HCT116 (cell line): ENCODE results near the gene CMIP. TPM values are rescaled to one million over a fixed set of nuclear protein-coding genes. Genes with fewer than 3 reads are reported as not detected.

ENCODE experiments used
- ATAC-seq: fragments of 200-7000 bp; cut with Tn5 transposase; 2 replicates; pipeline ENCODE4 v1.9.1; 2020; ENCODE audit warnings: mild to moderate bottlenecking, moderate library complexity
- BruUV-seq: library from RNA; stranded (reverse); fragments of 400-500 nt; replicated peaks from 2 replicates; lab custom pipeline; 2021; lab: Mats Ljungman, UMichigan
- CTCF ChIA-PET: fragments of 300-600 bp; sonication (Branson Sonifier 250); formaldehyde crosslinking; loops from one replicate; lab custom pipeline; 2021; ENCODE audit warnings: antibody characterized with exemption; lab: Charles Lee
- POLR2A ChIA-PET: fragments of 300-600, 350-600 bp; sonication (Branson Sonifier 250); formaldehyde crosslinking; loops from one replicate; lab custom pipeline; 2021; ENCODE audit warnings: antibody characterized with exemption; lab: Charles Lee
- RAD21 ChIA-PET, 2 experiments: fragments of 300-600 bp; sonication (Branson Sonifier 250); formaldehyde crosslinking; loops; one replicate each; lab custom pipeline; 2023; ENCODE audit warnings: low total read pairs in 2 of 2; ENCODE audit not compliant: uncharacterized antibody in 2 of 2, unreplicated experiment in 2 of 2, low non-redundant PET in 1 of 2; lab: Charles Lee
- DNase-seq: peaks from one replicate; pipeline ENCODE4 v3.0.0-alpha.2; 2010; ENCODE audit warnings: low read depth, low spot score
- H2AFZ ChIP-seq: fragments of 200-600 bp; shearing (Covaris generic), sonication (generic); 2 replicates; pipeline ENCODE4 v1.6.1; 2017; ENCODE audit warnings: low read depth, mixed run types, mixed read lengths, antibody characterized with exemption, low read length; ENCODE audit not compliant: poor library complexity, severe bottlenecking
- H3K27ac ChIP-seq: 2 replicates; pipeline ENCODE4 v1.5.1; 2012; ENCODE audit warnings: low read depth, low read length
- H3K27me3 ChIP-seq: fragments of 200-600 bp; sonication (generic); 2 replicates; pipeline ENCODE4 v1.6.1; 2016; ENCODE audit warnings: mixed run types, low read length, mixed read lengths; ENCODE audit not compliant: insufficient read depth
- H3K36me3 ChIP-seq, 2 experiments: fragments of 200-500 bp in 1 of 2; fragments of 200-600 bp in 1 of 2; sonication (Bioruptor generic) in 1 of 2; sonication (generic) in 1 of 2; 2 replicates each; pipeline versions ENCODE4 v1.5.1 to v1.6.1; 2014 to 2016; ENCODE audit warnings: low read length in 2 of 2, inconsistent platforms in 1 of 2, mixed read lengths in 1 of 2, mixed run types in 1 of 2; ENCODE audit not compliant: insufficient read depth in 2 of 2, control insufficient read depth in 1 of 2
- H3K4me1 ChIP-seq, 2 experiments: fragments of 200-600 bp in 1 of 2; sonication (generic) in 1 of 2; 2 replicates each; pipeline versions ENCODE4 v1.5.1 to v1.6.1; 2012 to 2017; ENCODE audit warnings: low read length in 2 of 2, inconsistent platforms in 1 of 2, mild to moderate bottlenecking in 1 of 2, mixed read lengths in 1 of 2, mixed run types in 1 of 2, moderate library complexity in 1 of 2; ENCODE audit not compliant: insufficient read depth in 2 of 2, control insufficient read depth in 1 of 2
- H3K4me2 ChIP-seq: fragments of 200-600 bp; sonication (generic); 2 replicates; pipeline ENCODE4 v1.6.1; 2017; ENCODE audit warnings: mixed run types, low read length, mixed read lengths
- H3K4me3 ChIP-seq, 2 experiments: fragments of 200-600 bp in 1 of 2; sonication (generic) in 1 of 2; replicated peaks in 1 of 2; 2 replicates each; pipeline ENCODE4 v1.5.1; 2011 to 2016; ENCODE audit warnings: low read length in 2 of 2, control low read depth in 1 of 2, low read depth in 1 of 2, mild to moderate bottlenecking in 1 of 2, mixed read lengths in 1 of 2, mixed run types in 1 of 2
- H3K79me2 ChIP-seq: fragments of 200-600 bp; sonication (generic); 2 replicates; pipeline ENCODE4 v1.6.1; 2017; ENCODE audit warnings: mild to moderate bottlenecking, mixed run types, low read length, moderate library complexity, mixed read lengths; ENCODE audit not compliant: insufficient read depth
- H3K9ac ChIP-seq: fragments of 200-600 bp; sonication (generic); 2 replicates; pipeline ENCODE4 v1.6.1; 2016; ENCODE audit warnings: low read length, mixed read lengths
- H3K9me2 ChIP-seq: fragments of 200-600 bp; sonication (generic), shearing (Covaris generic); 2 replicates; pipeline ENCODE4 v1.6.1; 2017; ENCODE audit warnings: mixed run types, mild to moderate bottlenecking, moderate library complexity; ENCODE audit not compliant: insufficient read depth
- H3K9me3 ChIP-seq, 2 experiments: fragments of 200-500 bp in 1 of 2; fragments of 200-600 bp in 1 of 2; sonication (Bioruptor generic) in 1 of 2; sonication (generic) in 1 of 2; 2 replicates each; pipeline ENCODE4 v1.6.1; 2014 to 2017; ENCODE audit warnings: low read length in 2 of 2, mixed read lengths in 2 of 2, inconsistent platforms in 1 of 2, low read depth in 1 of 2, mild to moderate bottlenecking in 1 of 2, mixed run types in 1 of 2, moderate library complexity in 1 of 2; ENCODE audit not compliant: control insufficient read depth in 1 of 2, insufficient read depth in 1 of 2
- H4K20me1 ChIP-seq: fragments of 200-600 bp; sonication (generic), shearing (Covaris generic); 2 replicates; pipeline ENCODE4 v1.6.1; 2017; ENCODE audit warnings: mixed run types, mild to moderate bottlenecking, moderate library complexity; ENCODE audit not compliant: insufficient read depth
- CBX3 ChIP-seq: IDR thresholded peaks from 2 replicates; pipeline ENCODE4 v1.6.1; 2012; ENCODE audit warnings: low read depth
- CEBPB ChIP-seq: IDR thresholded peaks from 2 replicates; pipeline ENCODE4 v1.6.1; 2012; ENCODE audit warnings: low read depth
- EGR1 ChIP-seq: IDR thresholded peaks from 2 replicates; pipeline ENCODE4 v1.6.1; 2012; ENCODE audit warnings: low read depth
- ELF1 ChIP-seq: IDR thresholded peaks from 2 replicates; pipeline ENCODE4 v1.6.1; 2012; ENCODE audit warnings: low read depth, borderline replicate concordance
- EZH2 ChIP-seq: fragments of 200-600 bp; sonication (generic); IDR thresholded peaks from 2 replicates; pipeline ENCODE4 v1.6.1; 2017; ENCODE audit warnings: antibody characterized with exemption, mixed run types
- EZH2phosphoT487 ChIP-seq: fragments of 200-600 bp; IDR thresholded peaks from 2 replicates; pipeline ENCODE4 v1.6.1; 2018; ENCODE audit warnings: antibody characterized with exemption, borderline replicate concordance
- FOSL1 ChIP-seq: IDR thresholded peaks from 2 replicates; pipeline ENCODE4 v1.6.1; 2012; ENCODE audit warnings: low read depth
- POLR2A ChIP-seq: IDR thresholded peaks from 2 replicates; pipeline ENCODE4 v1.7.0; 2011; ENCODE audit warnings: borderline replicate concordance; ENCODE audit not compliant: insufficient read depth, insufficient read length; ENCODE audit errors: extremely low read depth
- RAD21 ChIP-seq: IDR thresholded peaks from 2 replicates; pipeline ENCODE4 v1.6.1; 2012; ENCODE audit warnings: low read depth, mild to moderate bottlenecking
- SIN3A ChIP-seq: IDR thresholded peaks from 2 replicates; pipeline ENCODE4 v1.6.1; 2012; ENCODE audit warnings: low read depth
- SP1 ChIP-seq: IDR thresholded peaks from 2 replicates; pipeline ENCODE4 v1.6.1; 2012; ENCODE audit warnings: low read depth
- SRF ChIP-seq: IDR thresholded peaks from 2 replicates; pipeline ENCODE4 v1.6.1; 2012; ENCODE audit warnings: low read depth
- ZFX ChIP-seq: fragments of 450-650 bp; IDR thresholded peaks from 2 replicates; pipeline ENCODE4 v1.6.1; 2017
- intact Hi-C: fragments of 100-400 bp; cut with micrococcal nuclease; formaldehyde crosslinking; loops from 2 replicates; pipeline ENCODE4 v1.10.0; 2022
- total RNA-seq: library from RNA; stranded (reverse); gene quantifications from one replicate; pipeline ENCODE4 v1.2.1, GENCODE V29; 2021; ENCODE audit not compliant: unreplicated experiment
- TF ChIP-seq, protein P1 (sequence below): IDR thresholded peaks from 2 replicates; pipeline ENCODE4 v1.6.1; 2012
- TF ChIP-seq, protein P2 (sequence below): IDR thresholded peaks from 2 replicates; pipeline ENCODE4 v1.6.1; 2011; ENCODE audit warnings: mild to moderate bottlenecking, low read length, moderate library complexity; ENCODE audit not compliant: insufficient replicate concordance; ENCODE audit errors: extremely low read depth
- TF ChIP-seq, protein P3 (sequence below), 3 experiments: fragments of 200-600 bp in 1 of 3; sonication (generic) in 1 of 3; IDR thresholded peaks in 2 of 3; conservative IDR thresholded peaks in 1 of 3; 2 replicates each; pipeline ENCODE4 v1.5.1; 2012 to 2017; ENCODE audit warnings: low read depth in 2 of 3, low read length in 2 of 3, antibody characterized with exemption in 1 of 3, borderline replicate concordance in 1 of 3, control low read depth in 1 of 3, mild to moderate bottlenecking in 1 of 3, mixed read lengths in 1 of 3, mixed run types in 1 of 3, moderate library complexity in 1 of 3; ENCODE audit not compliant: insufficient read depth in 1 of 3
- TF ChIP-seq, protein P4 (sequence below): IDR thresholded peaks from 2 replicates; pipeline ENCODE4 v1.6.1; 2012

The CMIP gene
- total RNA-seq, 1 experiment from 2014 or later, result 64.6 TPM

DNA sequence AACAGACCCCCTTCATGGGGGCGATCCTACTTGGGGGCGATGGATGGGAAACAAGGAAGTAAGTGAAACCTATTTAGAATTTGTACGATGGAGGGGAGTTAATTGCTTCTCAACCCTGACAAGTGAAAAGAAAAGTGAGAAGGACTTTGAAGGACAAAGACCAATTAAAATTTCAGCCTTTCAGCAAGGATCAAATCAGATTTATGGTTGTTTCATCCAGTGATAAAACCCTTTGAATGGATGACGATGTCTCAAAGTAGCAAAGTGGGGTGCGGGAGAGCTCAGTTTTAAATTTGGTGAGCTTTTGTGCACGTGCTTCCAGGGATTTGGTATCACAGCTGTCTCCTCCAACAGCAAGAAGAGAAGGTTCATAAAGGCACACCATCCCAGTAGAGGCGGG is 51.7 kb downstream of the CMIP start:
- no peak for ATAC-seq
- Histone ChIP-seq H3K79me2 (peaks cover 92% of the 10 kb centered on the region), H3K9me2 (no peaks in the 10 kb centered on the region), H3K4me3 (no peak overlapping the region), H3K27me3 (no peaks in the 10 kb centered on the region), H2AFZ (no peak overlapping the region), H3K36me3 (no peaks in the 10 kb centered on the region; a peak in 1 of 4 replicates), H3K4me1 (peaks cover 56 to 77% of the 10 kb centered on the region in 2 experiments), H3K9ac (no peak overlapping the region), H3K4me2 (no peak overlapping the region), H3K27ac (no peak overlapping the region), H3K9me3 (no peaks in the 10 kb centered on the region), H4K20me1 (no peaks in the 10 kb centered on the region)
- RAD21 ChIA-PET, result no interaction called here
- BruUV-seq, result no TSS peak
- intact Hi-C loops, result no loop called here
- POLR2A ChIA-PET, result no interaction called here
- no peak for DNase-seq
- TF ChIP-seq SP1 (no peak), CEBPB (no peak), POLR2A (no peak), EZH2phosphoT487 (no peak), EZH2 (no peak), SIN3A (no peak), ELF1 (no peak)
- TF ChIP-seq, protein P1, sequence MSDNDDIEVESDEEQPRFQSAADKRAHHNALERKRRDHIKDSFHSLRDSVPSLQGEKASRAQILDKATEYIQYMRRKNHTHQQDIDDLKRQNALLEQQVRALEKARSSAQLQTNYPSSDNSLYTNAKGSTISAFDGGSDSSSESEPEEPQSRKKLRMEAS, result no peak
- CTCF ChIA-PET, result no interaction called here

DNA sequence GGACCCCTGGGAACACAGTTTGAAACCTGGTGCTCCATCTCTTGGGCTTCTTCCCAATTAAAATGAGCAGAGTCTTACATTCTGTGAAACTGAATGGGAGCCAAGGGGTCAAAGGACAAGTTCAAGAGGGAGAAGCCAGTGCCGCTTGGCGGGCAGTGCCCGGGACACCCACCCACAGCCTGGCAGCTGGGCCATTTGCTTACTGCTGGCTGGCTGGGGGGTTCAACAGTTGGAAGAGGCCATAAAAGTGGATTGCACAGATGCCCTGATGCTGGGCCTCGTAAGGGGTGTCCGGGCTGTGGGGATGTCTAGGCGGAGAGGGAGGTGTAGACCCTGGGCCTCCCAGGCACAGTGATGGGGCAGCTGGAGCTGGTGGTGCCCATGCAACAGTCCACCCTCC is 52.1 kb downstream of the CMIP start:
- POLR2A ChIA-PET, result no interaction called here

More for the DNA sequence above, 52.1 kb downstream of the CMIP start:
- RAD21 ChIA-PET, result no interaction called here
- DNase-seq (no peak), ATAC-seq (no peak)
- no peak overlapping the region for H3K9ac ChIP-seq
- no peak overlapping the region for H3K27ac ChIP-seq
- H3K4me1 ChIP-seq, result peaks cover 52 to 75% of the 10 kb centered on the region in 2 experiments
- no peak overlapping the region for H2AFZ ChIP-seq
- CTCF ChIA-PET, result no interaction called here
- no peaks in the 10 kb centered on the region for H3K9me2 ChIP-seq
- no TSS peak for BruUV-seq
- TF ChIP-seq EGR1 (no peak), FOSL1 (no peak), SP1 (no peak), ZFX (no peak), SIN3A (no peak), CBX3 (no peak), ELF1 (no peak), POLR2A (no peak), SRF (no peak), RAD21 (no peak), EZH2phosphoT487 (no peak), EZH2 (no peak)
- TF ChIP-seq, protein P2, sequence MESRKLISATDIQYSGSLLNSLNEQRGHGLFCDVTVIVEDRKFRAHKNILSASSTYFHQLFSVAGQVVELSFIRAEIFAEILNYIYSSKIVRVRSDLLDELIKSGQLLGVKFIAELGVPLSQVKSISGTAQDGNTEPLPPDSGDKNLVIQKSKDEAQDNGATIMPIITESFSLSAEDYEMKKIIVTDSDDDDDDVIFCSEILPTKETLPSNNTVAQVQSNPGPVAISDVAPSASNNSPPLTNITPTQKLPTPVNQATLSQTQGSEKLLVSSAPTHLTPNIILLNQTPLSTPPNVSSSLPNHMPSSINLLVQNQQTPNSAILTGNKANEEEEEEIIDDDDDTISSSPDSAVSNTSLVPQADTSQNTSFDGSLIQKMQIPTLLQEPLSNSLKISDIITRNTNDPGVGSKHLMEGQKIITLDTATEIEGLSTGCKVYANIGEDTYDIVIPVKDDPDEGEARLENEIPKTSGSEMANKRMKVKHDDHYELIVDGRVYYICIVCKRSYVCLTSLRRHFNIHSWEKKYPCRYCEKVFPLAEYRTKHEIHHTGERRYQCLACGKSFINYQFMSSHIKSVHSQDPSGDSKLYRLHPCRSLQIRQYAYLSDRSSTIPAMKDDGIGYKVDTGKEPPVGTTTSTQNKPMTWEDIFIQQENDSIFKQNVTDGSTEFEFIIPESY, result no peak
- TF ChIP-seq, protein P3, sequence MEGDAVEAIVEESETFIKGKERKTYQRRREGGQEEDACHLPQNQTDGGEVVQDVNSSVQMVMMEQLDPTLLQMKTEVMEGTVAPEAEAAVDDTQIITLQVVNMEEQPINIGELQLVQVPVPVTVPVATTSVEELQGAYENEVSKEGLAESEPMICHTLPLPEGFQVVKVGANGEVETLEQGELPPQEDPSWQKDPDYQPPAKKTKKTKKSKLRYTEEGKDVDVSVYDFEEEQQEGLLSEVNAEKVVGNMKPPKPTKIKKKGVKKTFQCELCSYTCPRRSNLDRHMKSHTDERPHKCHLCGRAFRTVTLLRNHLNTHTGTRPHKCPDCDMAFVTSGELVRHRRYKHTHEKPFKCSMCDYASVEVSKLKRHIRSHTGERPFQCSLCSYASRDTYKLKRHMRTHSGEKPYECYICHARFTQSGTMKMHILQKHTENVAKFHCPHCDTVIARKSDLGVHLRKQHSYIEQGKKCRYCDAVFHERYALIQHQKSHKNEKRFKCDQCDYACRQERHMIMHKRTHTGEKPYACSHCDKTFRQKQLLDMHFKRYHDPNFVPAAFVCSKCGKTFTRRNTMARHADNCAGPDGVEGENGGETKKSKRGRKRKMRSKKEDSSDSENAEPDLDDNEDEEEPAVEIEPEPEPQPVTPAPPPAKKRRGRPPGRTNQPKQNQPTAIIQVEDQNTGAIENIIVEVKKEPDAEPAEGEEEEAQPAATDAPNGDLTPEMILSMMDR (IDR thresholded peaks at IDR 0.05 in 2 of 3, conservative IDR thresholded peaks at IDR 0.05 in 1 of 3; ENCODE audit: borderline replicate concordance in 1 of 3, insufficient read depth in 1 of 3, low read depth in 2 of 3, low read length in 2 of 3), result no peak
- TF ChIP-seq, protein P4, sequence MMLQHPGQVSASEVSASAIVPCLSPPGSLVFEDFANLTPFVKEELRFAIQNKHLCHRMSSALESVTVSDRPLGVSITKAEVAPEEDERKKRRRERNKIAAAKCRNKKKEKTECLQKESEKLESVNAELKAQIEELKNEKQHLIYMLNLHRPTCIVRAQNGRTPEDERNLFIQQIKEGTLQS, result no peak
- TF ChIP-seq, protein P1, result no peak
- H3K4me3 ChIP-seq, result no peak overlapping the region
- no peaks in the 10 kb centered on the region for H3K9me3 ChIP-seq
- no peaks in the 10 kb centered on the region for H4K20me1 ChIP-seq
- peaks cover 91% of the 10 kb centered on the region for H3K79me2 ChIP-seq
- H3K27me3 ChIP-seq, result no peaks in the 10 kb centered on the region
- H3K4me2 ChIP-seq, result no peak overlapping the region
- no peaks in the 10 kb centered on the region; a peak in 1 of 4 replicates for H3K36me3 ChIP-seq
- intact Hi-C loops, result no loop called here
